NCI-H524 (cell line): ENCODE data around the gene SULF2.

Experiments used
- DNase-seq, 2 experiments: peaks; one replicate each; lab custom pipeline; 2025; lab: John Stamatoyannopoulos, UW

SULF2 gene

DNA sequence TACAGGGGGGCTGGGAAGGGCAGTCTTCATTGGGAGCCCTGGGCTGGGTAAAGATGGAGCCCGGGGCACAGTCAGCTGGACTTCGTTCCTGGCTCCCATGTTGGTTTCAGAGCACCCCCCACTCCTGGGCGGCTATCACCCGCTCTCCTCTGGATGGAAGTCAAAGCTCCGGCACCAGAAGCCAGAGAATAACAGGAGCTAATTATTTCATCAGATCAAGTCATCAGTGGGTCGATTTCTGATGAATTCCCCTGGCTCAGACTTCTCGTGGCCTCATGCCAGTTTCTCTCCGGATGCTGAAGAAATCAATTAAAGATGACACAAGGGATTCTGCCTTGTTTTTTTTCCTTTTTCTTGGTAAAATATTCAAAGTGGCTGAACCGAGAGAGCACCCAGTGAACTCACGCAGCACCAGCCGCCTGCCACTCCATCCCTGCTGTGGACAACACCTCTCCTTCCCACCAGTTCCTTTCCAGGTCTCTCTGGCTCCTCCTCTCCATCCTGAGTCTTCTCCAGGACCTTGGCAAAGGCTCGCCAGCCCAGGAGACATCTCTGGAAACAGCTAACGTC is 22.5 kb downstream of the SULF2 start:
- DNase-seq = no peak

GRCh38 chr20:47761482-47762047 is 23.7 kb downstream of the SULF2 start:
- peak; percentile 27 to 41 for DNase-seq

- DNase-seq = no peak
Observed at GRCh38 chr20:47760686-47761481, 24.4 kb downstream of the SULF2 start.

DNA sequence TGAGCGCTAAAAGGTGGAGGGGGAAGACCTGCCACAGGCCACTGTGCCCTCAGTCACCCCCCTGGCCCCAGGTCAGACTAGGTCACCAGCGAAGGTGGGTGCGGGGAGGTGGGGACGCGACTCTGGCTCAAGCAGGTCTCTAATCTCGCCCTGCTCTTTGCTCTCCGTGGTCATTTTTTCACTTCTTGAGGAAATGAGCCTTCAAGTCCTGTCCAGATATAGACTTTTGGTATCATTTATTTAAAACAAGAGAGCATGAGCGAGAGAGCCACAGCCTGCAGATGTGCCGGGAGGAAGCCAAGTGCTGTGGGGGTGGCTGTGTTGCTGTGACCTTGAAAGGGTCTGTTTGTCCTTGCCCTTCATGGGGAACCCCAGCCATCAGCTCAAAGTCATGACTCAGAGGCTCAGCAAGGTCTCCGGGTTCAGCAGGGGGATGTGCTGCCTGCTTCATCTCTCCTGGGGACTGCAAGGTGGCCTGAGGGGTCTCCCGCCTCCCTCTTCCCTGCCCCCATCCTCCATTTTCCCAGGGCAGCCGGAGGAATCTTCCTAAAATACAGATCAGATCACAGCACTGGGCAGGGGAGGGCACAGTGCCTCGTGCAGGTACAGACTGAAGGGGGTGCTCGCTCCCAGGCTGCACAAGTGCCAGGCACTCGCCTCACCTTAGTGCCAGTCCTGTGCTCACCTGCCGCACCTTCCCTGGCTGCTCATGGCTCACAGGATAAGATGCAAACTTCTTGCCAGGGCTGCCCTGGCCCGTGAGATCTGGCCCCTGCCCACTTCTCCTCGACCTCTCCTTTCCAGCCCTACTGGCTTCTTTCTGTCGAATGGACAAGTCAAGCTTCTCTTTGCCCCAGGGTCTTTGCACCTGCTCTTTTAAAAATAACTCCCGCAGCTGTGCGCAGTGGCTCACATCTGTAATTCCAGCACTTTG is 26.5 kb downstream of the SULF2 start:
- no peak for DNase-seq

DNA sequence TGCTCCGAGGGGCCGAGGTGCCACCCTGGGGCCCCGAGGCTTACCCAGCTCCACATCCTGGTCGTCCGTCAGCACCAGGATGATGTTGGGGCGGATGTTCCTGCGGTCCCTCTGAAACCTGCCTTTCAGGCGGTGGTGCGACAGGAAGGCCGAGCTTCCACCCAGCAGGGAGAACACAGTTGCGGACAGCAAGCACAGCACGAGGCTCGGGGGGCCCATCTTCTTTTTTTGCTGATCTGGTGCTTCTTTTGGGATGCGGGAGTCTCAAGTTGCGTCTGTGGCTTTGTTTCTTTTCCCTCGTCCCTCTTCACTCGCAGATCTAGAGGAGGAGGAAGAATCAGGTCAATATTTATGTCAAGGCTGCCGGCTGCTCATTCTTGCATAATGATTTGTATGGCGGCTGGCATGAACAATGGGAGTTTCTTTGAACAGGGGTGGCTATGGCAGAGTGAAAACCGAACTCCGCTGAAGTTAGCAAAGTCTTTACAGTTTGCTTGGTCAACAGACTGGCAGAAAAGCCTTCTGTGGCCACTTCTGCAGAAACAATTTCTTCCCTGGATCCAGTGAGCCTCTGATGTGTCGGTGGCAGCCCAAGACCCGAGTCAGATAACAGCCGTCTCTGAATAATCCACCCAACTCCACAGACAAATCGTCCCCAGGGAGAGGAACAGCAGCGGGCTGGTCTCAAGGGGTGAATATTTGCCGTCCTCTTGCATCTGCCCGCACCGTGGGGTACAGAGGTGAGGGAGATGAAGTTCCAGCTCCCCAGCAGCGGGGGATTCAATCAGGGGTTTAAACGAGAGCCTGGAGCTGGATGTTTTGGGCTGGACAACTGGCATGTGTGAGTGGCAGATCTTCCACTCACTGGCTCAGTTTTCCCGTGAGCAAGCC is 27.9 kb downstream of the SULF2 start:
- no peak for DNase-seq

DNA sequence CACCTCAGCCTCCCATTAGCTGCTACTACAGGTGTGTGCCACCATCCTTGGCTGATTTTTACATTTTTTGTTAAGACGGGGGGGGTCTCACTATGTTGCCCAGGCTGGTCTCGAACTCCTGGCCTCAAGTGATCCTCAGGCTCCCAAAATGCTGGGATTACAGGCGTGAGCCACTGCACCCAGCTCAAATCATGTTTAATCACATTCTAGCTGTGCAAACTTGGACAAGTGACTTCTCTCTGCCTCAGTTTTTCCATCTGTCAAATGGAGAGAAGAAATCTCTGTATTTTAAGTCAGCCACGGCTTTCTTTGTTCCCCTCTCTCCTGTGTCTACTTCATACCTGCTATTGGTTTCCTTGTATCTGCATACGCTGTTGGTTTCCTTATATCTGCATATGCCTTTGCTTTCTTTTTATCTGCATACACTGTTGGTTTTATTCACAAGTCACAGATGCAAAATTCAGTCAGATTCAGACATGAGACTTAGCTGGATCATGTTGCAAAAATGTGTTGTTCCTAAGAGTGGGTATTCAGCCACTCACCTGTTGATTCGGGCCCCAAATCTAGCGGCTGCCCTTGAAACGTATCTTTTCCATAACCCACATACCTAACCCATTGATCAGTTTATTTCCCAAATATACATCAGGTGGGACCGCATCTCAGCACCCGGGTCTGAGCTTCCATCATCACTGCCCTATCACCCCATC is 30.2 kb downstream of the SULF2 start:
- DNase-seq = no peak

GRCh38 chr20:47754388-47754715 is 30.9 kb downstream of the SULF2 start:
- no peak for DNase-seq

DNA sequence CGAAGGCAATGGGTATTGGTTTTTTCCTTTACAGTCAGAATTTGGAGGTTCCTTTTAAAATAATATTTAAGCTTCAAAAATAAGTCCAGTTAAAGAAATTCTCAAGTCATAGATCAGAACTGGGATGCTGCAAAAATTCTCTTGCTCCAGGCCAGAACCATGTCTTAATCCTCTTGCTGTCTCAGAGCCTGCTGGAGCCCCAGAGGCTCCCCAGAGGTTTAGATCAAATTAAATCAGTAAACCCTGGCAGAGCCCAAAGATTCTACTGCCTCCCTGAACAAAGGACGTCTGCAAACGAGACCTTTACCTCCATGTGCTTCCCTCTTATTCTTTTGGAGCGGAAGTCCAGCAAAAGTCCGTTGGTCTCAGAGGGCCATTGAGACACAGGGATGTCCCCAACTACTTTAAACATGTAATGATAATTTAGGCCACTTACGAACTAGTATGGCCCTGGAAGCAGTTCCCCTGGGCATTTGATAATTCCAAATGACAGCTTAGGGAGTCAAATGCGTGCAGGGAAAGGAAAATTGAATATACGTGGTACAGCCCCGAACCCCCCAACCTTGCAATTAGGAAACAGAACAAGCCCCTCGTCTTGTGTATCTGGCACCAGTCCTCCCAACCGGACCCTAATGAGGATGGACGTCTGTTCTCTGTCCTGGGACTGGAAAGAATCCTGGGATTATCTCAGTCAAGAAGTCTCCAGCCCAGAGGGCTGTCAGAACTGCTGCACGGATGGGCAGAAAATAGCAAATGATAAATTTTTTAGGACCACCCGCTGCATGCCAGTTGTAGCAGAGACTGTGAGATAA is 31.5 kb downstream of the SULF2 start:
- DNase-seq = peak in 1 of 2 experiments; percentile 20

GRCh38 chr20:47751449-47751848 is 33.8 kb downstream of the SULF2 start:
- DNase-seq = no peak

DNA sequence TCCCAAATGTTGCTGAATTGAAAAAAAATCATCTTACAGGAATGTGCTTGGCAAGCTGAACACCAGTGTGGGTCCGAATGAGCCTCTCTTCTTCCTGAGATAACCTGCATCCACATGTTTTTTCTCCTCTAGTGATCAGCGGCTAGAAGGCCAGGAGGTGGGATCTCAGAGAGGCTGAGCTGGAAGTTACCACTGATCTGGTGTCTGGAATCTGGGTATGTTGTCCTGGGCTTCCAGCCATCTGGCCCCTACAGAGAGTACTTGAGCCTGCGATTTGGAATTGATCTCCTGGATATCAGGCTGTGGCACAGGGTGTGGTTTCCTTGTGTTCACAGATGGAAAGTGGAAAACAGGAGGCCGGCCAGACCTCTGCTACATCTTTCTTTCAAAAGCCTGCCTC is 35.9 kb downstream of the SULF2 start:
- peak; percentile 83 to 94 for DNase-seq

DNA sequence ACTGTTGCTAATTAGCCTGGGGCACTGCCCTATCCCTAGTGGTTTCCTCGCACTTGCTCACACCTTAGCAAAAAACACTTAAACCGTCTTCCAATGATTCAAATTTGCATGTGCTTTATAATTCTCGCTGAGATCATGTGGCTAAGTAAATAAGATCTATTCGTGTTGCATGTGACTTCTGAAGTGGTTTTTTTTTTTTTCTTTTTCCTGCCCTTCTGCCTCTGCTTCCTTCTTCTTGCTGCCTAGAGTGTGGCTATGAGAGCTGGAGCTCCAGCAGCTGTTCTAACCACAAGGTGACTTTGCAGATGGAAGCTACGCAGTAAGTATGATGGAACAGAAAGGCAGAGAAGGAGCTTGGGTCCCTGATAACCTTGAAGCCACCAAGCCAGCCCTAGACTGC is 36.5 kb downstream of the SULF2 start:
- DNase-seq = peak in 1 of 2 experiments; percentile 24

DNA sequence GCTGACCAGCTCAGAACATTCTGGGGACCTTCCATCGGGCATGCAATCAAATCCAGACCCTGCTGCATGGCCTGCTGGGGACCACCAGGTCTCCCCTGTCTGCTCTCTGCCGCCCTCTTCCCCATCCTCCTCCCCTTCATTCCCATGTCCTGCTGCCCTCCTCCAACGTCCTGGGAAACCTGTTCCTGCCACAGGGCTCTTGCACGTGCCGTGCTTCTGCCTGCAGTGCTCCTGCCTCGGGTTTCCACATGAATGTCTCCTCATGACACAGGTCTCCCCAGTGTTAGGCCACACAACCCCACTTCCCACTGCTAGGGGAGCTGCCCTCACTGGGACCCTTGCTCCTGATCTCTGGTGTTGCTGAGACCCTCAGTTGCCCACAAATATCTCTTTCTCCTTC is 37.2 kb downstream of the SULF2 start:
- DNase-seq = no peak

DNA sequence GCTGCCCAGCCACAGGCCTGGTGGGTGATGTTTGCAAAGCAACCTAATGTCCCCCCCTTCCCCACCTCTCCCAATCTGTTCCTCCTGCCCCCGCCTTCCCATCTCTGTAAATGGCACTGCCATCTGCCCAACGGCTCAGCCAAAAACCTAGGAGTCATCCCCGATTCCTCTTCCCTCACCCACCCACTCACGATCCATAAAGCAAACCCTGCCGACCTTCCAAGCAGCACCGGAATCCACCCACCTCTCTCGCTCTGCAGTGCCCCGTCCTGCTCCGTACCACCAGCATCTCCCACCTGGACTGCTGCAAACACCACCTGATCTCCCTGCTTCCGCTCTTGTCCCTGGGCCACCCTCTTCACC is 37.6 kb downstream of the SULF2 start:
- peak; percentile 47 to 66 for DNase-seq

DNA sequence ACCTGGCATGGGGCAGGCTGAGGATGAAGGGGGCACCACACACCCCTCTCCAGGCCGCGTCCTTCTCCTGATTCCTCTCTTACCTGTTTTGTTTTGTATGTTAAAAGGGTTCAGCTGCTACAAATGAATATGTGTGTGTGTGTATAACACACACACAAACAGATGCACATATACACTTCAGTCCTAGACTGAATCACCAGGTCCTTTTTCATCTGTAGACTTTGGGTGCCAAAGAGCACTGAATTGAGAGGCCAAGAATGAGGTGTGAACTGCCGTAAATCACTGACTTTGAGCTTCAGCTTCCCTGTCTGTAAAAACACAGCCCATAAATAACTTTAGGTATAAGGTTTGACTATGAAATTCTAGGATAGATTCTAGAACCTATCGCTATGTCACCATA is 40.5 kb downstream of the SULF2 start:
- DNase-seq = no peak

- DNase-seq = no peak
Observed at GRCh38 chr20:47743671-47744070, 41.6 kb downstream of the SULF2 start.

GRCh38 chr20:47741669-47742608 is 43.3 kb downstream of the SULF2 start:
- peak; percentile 46 to 78 for DNase-seq

GRCh38 chr20:47740862-47741184 is 44.5 kb downstream of the SULF2 start:
- no peak for DNase-seq

- DNase-seq = no peak
Observed at GRCh38 chr20:47740121-47740861, 45.0 kb downstream of the SULF2 start.
